ENCODE data around the gene ATP6V0E2. TPM values are rescaled to one million over a fixed set of nuclear protein-coding genes. Genes with fewer than 3 reads are reported as not detected.

ATP6V0E2 gene
- total RNA-seq, 1 donor = 11.2 TPM

- no peak for TF ChIP-seq CTCF (IDR thresholded peaks at IDR 0.05; ENCODE audit: insufficient read depth, low read depth, low read length)
- no peak overlapping the region for H3K4me3 ChIP-seq (ENCODE audit: low read depth, low read length)
- peak; percentile 57 for DNase-seq (ENCODE audit: low read depth)
Observed at GRCh38 chr7:149855361-149856305, 18.1 kb upstream of the ATP6V0E2 start.

GRCh38 chr7:149856583-149856982 is 17.2 kb upstream of the ATP6V0E2 start:
- DNase-seq (ENCODE audit: low read depth) = no peak
- H3K4me3 ChIP-seq (ENCODE audit: low read depth, low read length) = no peak overlapping the region

GRCh38 chr7:149859369-149859768 is 14.4 kb upstream of the ATP6V0E2 start:
- no peak for DNase-seq (ENCODE audit: low read depth)
- TF ChIP-seq CTCF (IDR thresholded peaks at IDR 0.05; ENCODE audit: insufficient read depth, low read depth, low read length) = no peak
- H3K4me3 ChIP-seq (ENCODE audit: low read depth, low read length) = no peak overlapping the region

More at GRCh38 chr7:149856583-149856982, 17.2 kb upstream of the ATP6V0E2 start:
- no peak for TF ChIP-seq CTCF (IDR thresholded peaks at IDR 0.05; ENCODE audit: insufficient read depth, low read depth, low read length)

GRCh38 chr7:149859876-149860275 is 13.9 kb upstream of the ATP6V0E2 start:
- DNase-seq (ENCODE audit: low read depth) = no peak
- no peak overlapping the region for H3K4me3 ChIP-seq (ENCODE audit: low read depth, low read length)
- TF ChIP-seq CTCF (IDR thresholded peaks at IDR 0.05; ENCODE audit: insufficient read depth, low read depth, low read length) = no peak

- TF ChIP-seq CTCF (IDR thresholded peaks at IDR 0.05; ENCODE audit: insufficient read depth, low read depth, low read length) = no peak
- no peak overlapping the region for H3K4me3 ChIP-seq (ENCODE audit: low read depth, low read length)
- DNase-seq (ENCODE audit: low read depth) = no peak
Observed at GRCh38 chr7:149860821-149861727, 12.7 kb upstream of the ATP6V0E2 start.

GRCh38 chr7:149861728-149862045 is 12.1 kb upstream of the ATP6V0E2 start:
- H3K4me3 ChIP-seq (ENCODE audit: low read depth, low read length) = no peak overlapping the region
- no peak for TF ChIP-seq CTCF (IDR thresholded peaks at IDR 0.05; ENCODE audit: insufficient read depth, low read depth, low read length)
- no peak for DNase-seq (ENCODE audit: low read depth)
